ENCODE measurements around the gene GNAS. TPM values are rescaled to one million over a fixed set of nuclear protein-coding genes. Genes with fewer than 3 reads are reported as not detected.

Gene GNAS
- total RNA-seq, 4 donors from 2014 or later: 606 to 837 (median 753) TPM

GRCh38 chr20:58897488-58897887 is 45.0 kb downstream of the GNAS start:
- DNase-seq (ENCODE audit: low spot score) (no peak), ATAC-seq (ENCODE audit: low FRiP score) (no peak)
- no peak for TF ChIP-seq CTCF (IDR thresholded peaks at IDR 0.05)

GRCh38 chr20:58898629-58899408 is 46.3 kb downstream of the GNAS start:
- DNase-seq (ENCODE audit: low spot score): no peak
- no peak for ATAC-seq (ENCODE audit: low FRiP score)
- no peak for TF ChIP-seq CTCF (IDR thresholded peaks at IDR 0.05)

- DNase-seq (ENCODE audit: low spot score): no peak
- no peak for ATAC-seq (ENCODE audit: low FRiP score)
- TF ChIP-seq CTCF (IDR thresholded peaks at IDR 0.05): no peak
Observed at GRCh38 chr20:58899512-58899911, 47.0 kb downstream of the GNAS start.

GRCh38 chr20:58900397-58900796 is 47.9 kb downstream of the GNAS start:
- no peak for ATAC-seq (ENCODE audit: low FRiP score)
- DNase-seq (ENCODE audit: low spot score): no peak
- no peak for TF ChIP-seq CTCF (IDR thresholded peaks at IDR 0.05)

- no peak for TF ChIP-seq CTCF (IDR thresholded peaks at IDR 0.05)
- DNase-seq (ENCODE audit: low spot score) (no peak), ATAC-seq (ENCODE audit: low FRiP score) (no peak)
Observed at GRCh38 chr20:58901488-58902402, 49.2 kb downstream of the GNAS start.

GRCh38 chr20:58903614-58904013 is 51.1 kb downstream of the GNAS start:
- no peak for TF ChIP-seq CTCF (IDR thresholded peaks at IDR 0.05)
- DNase-seq (ENCODE audit: low spot score) (no peak), ATAC-seq (ENCODE audit: low FRiP score) (no peak)
